GM12801 (cell line): ENCODE measurements around the gene RALY.

Experiments
- TF ChIP-seq, protein P1 (sequence below): IDR thresholded peaks from one replicate; pipeline ENCODE4 v1.5.1; 2011; ENCODE audit warnings: control low read depth; ENCODE audit not compliant: insufficient read length; ENCODE audit errors: extremely low read depth

RALY gene

DNA sequence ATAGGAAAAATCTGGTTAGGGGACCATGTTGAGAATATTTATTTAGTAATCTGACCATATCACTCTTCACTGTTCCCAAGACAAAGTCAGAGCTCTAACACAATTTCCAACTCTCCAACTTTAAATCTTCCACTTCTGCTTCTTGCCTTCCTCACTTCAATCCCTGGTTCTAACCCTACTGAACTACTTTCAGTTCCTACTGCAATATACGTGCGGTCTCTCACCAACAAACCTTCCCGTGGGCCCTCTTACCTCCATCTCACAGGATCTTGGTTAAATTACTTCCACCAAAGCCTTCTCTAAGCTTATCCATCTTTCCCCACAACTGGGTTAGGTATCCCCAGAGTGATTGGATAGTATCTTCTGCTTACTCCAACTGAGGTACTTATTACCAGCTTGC is 110.3 kb downstream of the RALY start:
- TF ChIP-seq, protein P1, sequence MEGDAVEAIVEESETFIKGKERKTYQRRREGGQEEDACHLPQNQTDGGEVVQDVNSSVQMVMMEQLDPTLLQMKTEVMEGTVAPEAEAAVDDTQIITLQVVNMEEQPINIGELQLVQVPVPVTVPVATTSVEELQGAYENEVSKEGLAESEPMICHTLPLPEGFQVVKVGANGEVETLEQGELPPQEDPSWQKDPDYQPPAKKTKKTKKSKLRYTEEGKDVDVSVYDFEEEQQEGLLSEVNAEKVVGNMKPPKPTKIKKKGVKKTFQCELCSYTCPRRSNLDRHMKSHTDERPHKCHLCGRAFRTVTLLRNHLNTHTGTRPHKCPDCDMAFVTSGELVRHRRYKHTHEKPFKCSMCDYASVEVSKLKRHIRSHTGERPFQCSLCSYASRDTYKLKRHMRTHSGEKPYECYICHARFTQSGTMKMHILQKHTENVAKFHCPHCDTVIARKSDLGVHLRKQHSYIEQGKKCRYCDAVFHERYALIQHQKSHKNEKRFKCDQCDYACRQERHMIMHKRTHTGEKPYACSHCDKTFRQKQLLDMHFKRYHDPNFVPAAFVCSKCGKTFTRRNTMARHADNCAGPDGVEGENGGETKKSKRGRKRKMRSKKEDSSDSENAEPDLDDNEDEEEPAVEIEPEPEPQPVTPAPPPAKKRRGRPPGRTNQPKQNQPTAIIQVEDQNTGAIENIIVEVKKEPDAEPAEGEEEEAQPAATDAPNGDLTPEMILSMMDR = no peak

- TF ChIP-seq, protein P1 = no peak
Measured at GRCh38 chr20:34105978-34106675, 112.4 kb downstream of the RALY start.

GRCh38 chr20:34108616-34109174 is 115.0 kb downstream of the RALY start:
- TF ChIP-seq, protein P1 = no peak

GRCh38 chr20:34109442-34109841 is 115.7 kb downstream of the RALY start:
- TF ChIP-seq, protein P1 = no peak

DNA sequence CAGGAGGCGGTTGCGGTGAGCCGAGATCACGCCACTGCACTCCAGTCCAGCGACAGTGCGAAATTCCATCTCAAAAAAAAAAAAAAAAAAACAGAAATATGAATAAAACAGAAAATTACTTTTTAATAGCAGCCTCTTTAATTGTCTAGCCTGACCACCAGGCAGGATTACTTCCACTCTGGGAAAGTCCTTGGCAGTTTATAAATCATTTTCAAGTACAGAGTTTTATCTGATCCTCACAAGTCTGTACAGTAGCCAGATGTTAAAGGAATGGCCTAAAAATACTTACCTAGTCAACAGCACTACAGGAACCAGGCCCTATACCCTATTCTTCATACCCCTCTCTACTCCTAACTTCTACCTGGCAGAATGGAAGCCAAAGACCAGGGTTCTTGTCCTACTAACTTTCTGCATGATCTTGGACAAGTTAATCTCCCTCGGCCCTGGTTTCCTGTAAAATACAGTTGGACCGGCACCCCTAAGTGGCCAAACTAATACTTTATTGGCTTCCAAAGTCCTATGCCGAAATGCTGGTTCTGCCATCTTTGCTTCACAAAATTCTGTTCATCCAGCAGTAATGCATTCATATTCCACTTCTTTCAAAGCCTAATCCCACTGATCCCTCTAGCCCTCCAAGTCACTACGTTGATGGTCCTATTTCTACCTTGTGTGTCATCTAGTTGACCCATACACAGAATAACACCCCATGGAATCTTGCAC is 116.5 kb downstream of the RALY start:
- TF ChIP-seq, protein P1 = no peak

GRCh38 chr20:34110745-34111641 is 117.3 kb downstream of the RALY start:
- TF ChIP-seq, protein P1 = no peak
